ENCODE measurements around the gene NUDT15. TPM values are rescaled to one million over a fixed set of nuclear protein-coding genes. Genes with fewer than 3 reads are reported as not detected.

The NUDT15 gene
- total RNA-seq, 4 donors from 2014 or later, result 3.3 to 10.7 (median 4.8) TPM

Other genes with a start within 250 kb of the NUDT15 start
- 10 to 100 TPM; 35.7 to 45.6 (median 41.3) TPM for gene SUCLA2, start 36.5 kb upstream of the NUDT15 start, total RNA-seq
- 10 to 100 TPM; 27.0 to 41.0 (median 31.4) TPM for gene MED4, start 57.4 kb downstream of the NUDT15 start, total RNA-seq
- 100 to 1,000 TPM; 476 to 770 (median 612) TPM for gene ITM2B, start 195.5 kb downstream of the NUDT15 start, total RNA-seq

Measured in tibial nerve (tissue), 4 donors.